GM04504 (cell line): Measurements from ENCODE around the gene NDUFB1.

Experiments used
- DNase-seq: peaks from one replicate; pipeline ENCODE4 v3.0.0-alpha.2; 2012; ENCODE audit warnings: low read depth

Gene NDUFB1

GRCh38 chr14:92121670-92122350 is at the start of gene NDUFB1, which contains the start of gene CPSF2:
TSS of gene NDUFB1 (minus strand) at chr14:92121706. CDS start at chr14:92117637, 4,069 bp downstream.
TSS of gene CPSF2 (plus strand) at chr14:92121969. CDS start at chr14:92130985, 9,016 bp downstream.
- DNase-seq: peak; percentile 64

DNA sequence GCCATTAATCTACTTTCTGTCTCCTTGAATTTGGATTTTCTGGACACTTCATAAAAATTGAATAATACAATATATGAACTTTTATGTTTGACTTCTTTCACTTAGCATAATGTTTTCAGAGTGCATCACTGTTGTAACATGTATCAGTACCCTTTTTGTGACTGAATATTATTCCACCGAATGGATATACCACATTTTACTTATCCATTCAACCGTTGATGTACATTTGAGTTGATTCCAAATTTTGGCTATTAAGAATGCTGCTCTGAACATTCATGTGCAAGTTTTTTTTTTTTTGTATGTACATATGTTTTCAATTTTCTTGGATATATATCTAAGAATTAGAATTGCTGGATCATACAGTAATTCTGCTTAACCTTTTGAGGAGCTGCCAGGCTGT is 43.5 kb upstream of the NDUFB1 start:
- DNase-seq: no peak

DNA sequence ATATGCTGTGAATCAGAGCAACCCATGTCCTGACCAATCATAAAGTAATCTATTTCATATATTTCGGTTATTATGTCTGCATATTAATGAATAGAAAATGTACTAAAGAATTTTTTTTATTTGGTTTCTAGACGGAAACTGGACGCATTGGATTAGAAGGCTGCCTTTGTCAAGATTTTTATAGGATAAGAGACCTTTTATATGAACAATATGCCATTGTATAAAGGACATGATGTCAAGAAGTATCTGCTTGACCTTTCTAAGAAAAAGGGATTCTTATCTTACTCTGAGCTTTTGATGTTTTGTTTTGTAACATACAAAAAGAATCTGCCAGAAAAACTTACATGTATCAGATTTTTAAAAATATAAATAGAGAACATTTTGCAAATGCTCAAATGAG is 40.0 kb upstream of the NDUFB1 start:
- no peak for DNase-seq

- peak; percentile 50 for DNase-seq
Observed at GRCh38 chr14:92160619-92161018, 39.1 kb upstream of the NDUFB1 start.

GRCh38 chr14:92154283-92154942 is 32.9 kb upstream of the NDUFB1 start:
- DNase-seq: no peak

- DNase-seq: no peak
Observed at GRCh38 chr14:92153581-92153980, 32.1 kb upstream of the NDUFB1 start.

- no peak for DNase-seq
Observed at GRCh38 chr14:92144708-92145107, 23.2 kb upstream of the NDUFB1 start.

- no peak for DNase-seq
Observed at GRCh38 chr14:92143962-92144361, 22.5 kb upstream of the NDUFB1 start.

- DNase-seq: no peak
Observed at GRCh38 chr14:92143309-92143708, 21.8 kb upstream of the NDUFB1 start.

DNA sequence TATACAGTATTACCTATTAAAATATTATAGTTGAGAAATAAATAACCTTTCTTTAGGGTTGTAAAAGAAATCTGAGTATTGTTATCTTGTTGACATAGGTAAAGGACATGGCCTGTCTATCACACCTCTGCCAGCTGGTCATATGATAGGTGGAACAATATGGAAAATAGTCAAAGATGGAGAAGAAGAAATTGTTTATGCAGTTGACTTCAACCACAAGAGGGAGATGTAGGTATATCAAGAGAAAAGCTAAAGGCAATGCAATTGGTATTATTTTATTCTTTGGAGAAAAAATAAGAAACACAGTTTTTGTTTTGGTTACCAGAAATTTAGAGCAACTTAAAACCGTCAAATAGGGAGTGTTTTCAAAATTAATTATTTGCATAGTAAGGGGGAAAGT is 13.8 kb upstream of the NDUFB1 start:
- peak; percentile 15 for DNase-seq

GRCh38 chr14:92134456-92134855 is 12.9 kb upstream of the NDUFB1 start:
- no peak for DNase-seq

DNA sequence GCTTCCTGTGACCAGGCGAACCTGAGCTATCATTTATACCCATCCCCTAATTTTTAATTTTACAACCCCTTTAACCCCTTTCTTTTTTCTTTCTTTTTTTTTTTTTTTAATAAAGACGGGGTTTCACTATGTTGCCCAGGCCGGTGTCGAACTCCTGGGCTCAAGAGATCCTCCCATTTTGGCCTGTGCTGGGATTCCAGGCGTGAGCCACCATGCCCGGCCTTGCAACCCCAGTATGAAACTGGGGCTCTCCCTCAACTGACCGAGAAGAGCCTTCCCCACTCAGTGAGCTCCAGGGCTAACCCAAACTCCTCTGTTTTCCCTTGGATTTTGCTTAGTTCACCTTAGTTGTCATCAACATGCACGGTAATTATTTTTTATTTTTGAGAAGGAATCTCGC is 1.3 kb upstream of the NDUFB1 start:
- DNase-seq: no peak

DNA sequence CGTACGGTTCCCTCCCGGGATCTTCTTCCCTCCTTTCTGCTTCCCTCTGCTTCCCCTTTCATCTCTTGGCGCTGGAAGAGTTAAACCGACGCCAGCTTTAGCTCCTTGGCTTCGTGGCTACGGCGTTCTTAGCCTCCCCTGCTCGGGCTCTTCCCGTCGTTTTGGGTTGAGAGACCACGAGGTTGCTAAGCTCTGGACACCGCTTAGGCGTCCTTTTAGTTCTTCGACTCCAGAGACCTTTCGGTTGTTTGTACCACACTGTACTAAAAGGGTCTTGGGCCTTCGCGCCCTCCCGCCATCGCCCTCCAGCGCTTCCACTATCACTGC is 808 bp upstream of the NDUFB1 start:
- DNase-seq: no peak

DNA sequence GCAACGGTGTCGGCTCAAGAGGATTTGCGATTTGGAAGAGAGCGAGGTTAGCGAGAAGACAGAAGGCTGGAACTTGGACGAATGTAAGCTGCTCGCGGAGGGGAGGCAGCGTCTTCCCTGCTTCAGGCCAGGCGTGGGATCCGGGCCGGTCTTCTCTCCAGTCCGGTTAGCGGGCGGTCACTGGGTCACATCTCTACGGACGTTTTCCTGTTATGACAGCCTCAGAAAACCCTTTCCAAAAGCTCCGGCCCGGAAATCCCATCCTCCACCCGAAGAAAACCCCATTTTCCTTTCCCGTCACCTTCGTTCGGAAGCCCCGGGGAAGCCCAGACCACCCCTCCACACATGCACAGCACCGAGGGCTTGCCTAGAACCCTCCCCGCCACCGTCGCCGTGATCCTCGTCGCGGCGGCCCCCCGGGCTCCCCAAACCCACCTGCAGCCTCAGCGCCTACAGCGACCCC is 268 bp downstream of the NDUFB1 start:
- peak; percentile 18 for DNase-seq

DNA sequence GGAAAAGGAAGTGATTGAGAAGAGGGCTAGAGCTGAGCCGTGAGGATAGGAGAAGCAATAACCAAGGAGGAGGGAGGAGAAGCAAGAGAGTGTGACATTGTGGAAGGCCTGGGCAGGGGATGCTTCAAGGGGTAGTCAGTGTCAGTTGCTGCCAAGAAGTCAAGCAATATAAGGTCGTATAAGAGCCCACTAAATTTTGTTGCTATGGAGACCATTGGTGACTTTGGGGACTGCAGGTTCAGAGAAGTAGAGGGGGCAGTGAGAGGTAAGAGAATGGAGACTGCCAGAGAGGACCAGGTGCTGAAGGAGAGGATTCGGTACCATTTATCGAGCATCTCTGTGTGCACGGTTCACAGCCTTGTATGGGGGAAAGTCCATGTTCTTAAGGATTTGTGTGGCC is 12.0 kb downstream of the NDUFB1 start:
- no peak for DNase-seq

DNA sequence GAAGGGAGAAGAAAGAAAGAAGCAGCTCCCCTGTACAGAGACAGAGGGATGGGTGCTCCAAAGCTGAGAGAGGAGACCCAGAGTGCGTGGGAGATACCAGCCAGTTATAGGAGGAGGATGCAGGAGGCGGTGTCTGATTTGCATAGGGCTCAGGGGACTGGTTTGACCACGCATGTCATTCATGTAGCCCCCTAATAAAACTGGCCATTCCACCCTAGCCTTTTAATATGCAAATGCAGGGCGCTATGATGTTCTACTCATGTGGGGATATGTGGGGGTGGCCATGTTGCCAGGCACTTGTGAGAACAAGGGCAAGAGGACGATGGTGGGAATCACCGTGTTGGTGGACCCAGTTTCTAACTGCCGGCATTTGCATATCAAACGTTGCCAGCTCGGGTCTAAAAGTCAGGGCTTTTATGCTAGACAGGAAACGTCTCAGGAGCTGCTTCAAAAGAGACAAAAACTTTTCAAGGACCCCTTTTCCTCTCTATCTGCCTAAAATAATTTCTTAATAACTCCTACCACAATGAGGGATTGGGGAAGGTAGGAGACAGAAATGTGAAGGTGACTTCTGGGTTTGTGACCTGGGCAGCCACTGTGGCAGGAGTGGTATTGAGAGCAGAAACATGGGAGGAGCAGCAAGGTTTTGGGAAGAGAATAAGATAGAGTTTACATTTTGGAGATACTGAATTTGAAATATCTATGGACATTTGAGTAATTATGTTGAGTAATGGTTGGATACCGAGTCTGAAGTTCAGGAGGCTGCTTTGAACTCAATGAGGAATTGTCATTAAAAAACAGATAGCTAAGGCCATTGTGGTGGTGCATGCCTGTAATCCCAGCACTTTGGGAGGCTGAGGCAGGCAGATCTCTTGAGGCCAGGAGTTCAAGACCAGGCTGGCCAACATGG is 12.9 kb downstream of the NDUFB1 start:
- no peak for DNase-seq

- peak; percentile 97 for DNase-seq
Observed at GRCh38 chr14:92106143-92106926, 15.2 kb downstream of the NDUFB1 start, which contains the start of gene ATXN3. TSS of gene ATXN3 (minus strand) at chr14:92106582. CDS start at chr14:92106552, 30 bp downstream.

DNA sequence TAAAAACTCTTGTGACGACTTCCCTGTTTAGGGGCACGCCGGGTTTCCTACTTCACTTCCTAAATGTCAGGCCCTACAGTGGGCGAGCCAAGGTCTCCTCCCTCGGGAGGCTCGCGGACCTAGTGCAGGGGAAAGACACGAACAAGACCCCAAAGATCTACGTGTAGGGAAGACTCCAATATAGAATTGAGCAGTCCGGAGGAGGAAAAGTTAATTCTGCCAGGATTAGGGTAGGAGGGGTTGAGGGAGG is 15.7 kb downstream of the NDUFB1 start:
- DNase-seq: no peak

DNA sequence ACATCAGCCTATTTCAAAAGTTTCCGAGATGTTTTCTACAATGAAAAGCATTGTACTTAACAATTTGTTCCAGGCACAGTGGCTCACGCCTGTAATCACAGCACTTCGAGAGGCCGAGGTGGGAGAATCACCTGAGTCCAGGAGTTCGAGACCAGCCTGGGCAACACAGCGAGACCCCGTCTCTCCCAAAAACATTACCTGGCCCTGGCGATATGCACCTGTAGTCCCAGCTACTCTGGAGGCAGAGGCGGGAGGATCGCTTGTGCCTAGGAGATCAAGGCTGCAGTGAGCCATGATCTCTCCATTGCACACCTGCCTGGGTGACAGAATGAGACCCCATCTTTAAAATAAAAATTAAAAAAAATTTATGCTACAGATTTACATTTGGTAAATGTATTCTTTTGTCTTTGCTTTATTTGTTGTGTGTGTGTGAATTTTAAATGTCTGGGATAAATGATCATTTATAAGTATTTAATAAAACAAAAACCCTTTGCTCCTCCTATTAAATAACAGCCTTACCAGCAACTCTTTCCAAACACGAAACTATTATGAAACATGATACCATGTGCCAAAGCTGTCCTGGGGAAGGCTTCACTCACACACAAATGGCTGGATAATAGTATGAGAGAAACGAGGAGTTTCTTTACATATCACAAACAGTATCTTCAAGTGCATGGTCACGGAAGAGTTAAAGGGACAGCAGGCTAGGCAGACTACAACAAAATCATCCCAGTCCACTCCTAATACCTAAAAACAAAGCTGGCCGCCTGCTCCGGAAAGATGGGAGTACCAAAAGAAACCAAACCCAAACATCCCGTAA is 16.2 kb downstream of the NDUFB1 start:
- peak; percentile 24 for DNase-seq

GRCh38 chr14:92103363-92103989 is 18.0 kb downstream of the NDUFB1 start:
- no peak for DNase-seq

DNA sequence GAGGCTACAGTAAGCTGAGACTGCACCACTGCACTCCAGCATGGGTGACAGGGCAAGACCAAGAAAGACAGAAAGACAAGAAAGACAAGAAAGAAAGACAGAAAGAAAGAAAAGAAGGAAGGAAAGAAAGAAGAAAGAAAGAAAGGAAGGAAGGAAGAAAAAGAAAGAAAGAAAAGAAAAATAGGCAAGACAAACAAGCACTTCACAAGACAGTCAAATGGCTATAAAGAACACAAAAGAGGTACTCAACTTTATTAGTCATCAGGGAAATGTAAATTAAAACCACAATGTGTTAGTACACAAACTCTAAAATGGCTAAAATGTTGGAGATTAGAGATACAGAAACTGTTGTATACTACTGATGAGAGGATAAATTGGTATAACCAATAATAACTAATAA is 21.7 kb downstream of the NDUFB1 start:
- DNase-seq: no peak
